GM08714 (cell line): ENCODE results near the gene OR5C1.
"Not testable (repeated sequence)": the region's sequence is repeated elsewhere in the genome, so short reads cannot be mapped to it uniquely, and the experiment has no call there.

Source experiments
- H3K4me3 ChIP-seq: fragments of 200-500 bp; sonication (Bioruptor generic); 2 replicates; pipeline ENCODE4 v1.5.1; 2014; ENCODE audit warnings: mild to moderate bottlenecking, low read length, inconsistent platforms
- ZNF274 ChIP-seq: IDR thresholded peaks from 2 replicates; pipeline ENCODE4 v1.6.1; 2012; ENCODE audit warnings: mild to moderate bottlenecking, low read depth, low read length

Gene OR5C1

GRCh38 chr9:122800066-122801060 is 11.6 kb downstream of the OR5C1 start, which contains the start of gene OR1K1:
TSS of gene OR1K1 (plus strand) at chr9:122800123. CDS start at chr9:122800123, 0 bp downstream.
- H3K4me3 ChIP-seq: no peak within 1 kb of the TSS
- TF ChIP-seq ZNF274: no peak

- no peak overlapping the region for H3K4me3 ChIP-seq
- TF ChIP-seq ZNF274: no peak
Measured at GRCh38 chr9:122806661-122807060, 17.9 kb downstream of the OR5C1 start.

- no peak overlapping the region for H3K4me3 ChIP-seq
- TF ChIP-seq ZNF274: no peak
Measured at GRCh38 chr9:122807271-122807900, 18.7 kb downstream of the OR5C1 start.

GRCh38 chr9:122808141-122808540 is 19.4 kb downstream of the OR5C1 start:
- no peak for TF ChIP-seq ZNF274
- H3K4me3 ChIP-seq: no peak overlapping the region

- not testable (repeated sequence) for H3K4me3 ChIP-seq
Measured at GRCh38 chr9:122809261-122809660, 20.5 kb downstream of the OR5C1 start.

GRCh38 chr9:122810306-122810946 is 21.7 kb downstream of the OR5C1 start:
- no peak for TF ChIP-seq ZNF274
- H3K4me3 ChIP-seq: no peak overlapping the region

GRCh38 chr9:122812736-122813135 is 24.0 kb downstream of the OR5C1 start:
- no peak overlapping the region for H3K4me3 ChIP-seq
- TF ChIP-seq ZNF274: no peak

- TF ChIP-seq ZNF274: no peak
- H3K4me3 ChIP-seq: no peak overlapping the region
Measured at GRCh38 chr9:122814545-122814944, 25.8 kb downstream of the OR5C1 start.

GRCh38 chr9:122815544-122815943 is 26.8 kb downstream of the OR5C1 start:
- no peak overlapping the region for H3K4me3 ChIP-seq
- TF ChIP-seq ZNF274: no peak

GRCh38 chr9:122816163-122816867 is 27.6 kb downstream of the OR5C1 start:
- H3K4me3 ChIP-seq: no peak overlapping the region; the same call in 1 of the 2 replicates
- TF ChIP-seq ZNF274: no peak

GRCh38 chr9:122819326-122819725 is 30.6 kb downstream of the OR5C1 start:
- no peak for TF ChIP-seq ZNF274
- no peak overlapping the region for H3K4me3 ChIP-seq

GRCh38 chr9:122819791-122820489 is 31.2 kb downstream of the OR5C1 start:
- no peak for TF ChIP-seq ZNF274
- no peak overlapping the region for H3K4me3 ChIP-seq

- H3K4me3 ChIP-seq: no peak overlapping the region
- TF ChIP-seq ZNF274: no peak
Measured at GRCh38 chr9:122820490-122820845, 31.7 kb downstream of the OR5C1 start.
